COLO668 (cell line): ENCODE measurements around the gene CEP68.

Experiments used
- DNase-seq: peaks from one replicate; lab custom pipeline; 2025; ENCODE audit not compliant: unreplicated experiment; lab: John Stamatoyannopoulos, UW

The CEP68 gene

GRCh38 chr2:65075605-65076344 lies 19.6 kb downstream of the CEP68 start:
- no peak for DNase-seq

- DNase-seq: no peak
Observed at GRCh38 chr2:65076345-65076710, 20.1 kb downstream of the CEP68 start.

GRCh38 chr2:65077898-65078297 lies 21.7 kb downstream of the CEP68 start:
- DNase-seq: no peak

- no peak for DNase-seq
Observed at GRCh38 chr2:65079017-65079416, 22.8 kb downstream of the CEP68 start.

- no peak for DNase-seq
Observed at GRCh38 chr2:65081232-65081685, 25.0 kb downstream of the CEP68 start.

- no peak for DNase-seq
Observed at GRCh38 chr2:65085148-65085547, 28.9 kb downstream of the CEP68 start.

- no peak for DNase-seq
Observed at GRCh38 chr2:65092791-65093190, 36.6 kb downstream of the CEP68 start.

- DNase-seq: no peak
Observed at GRCh38 chr2:65093211-65093610, 37.0 kb downstream of the CEP68 start.

GRCh38 chr2:65096948-65097347 lies 40.7 kb downstream of the CEP68 start:
- no peak for DNase-seq

- DNase-seq: no peak
Observed at GRCh38 chr2:65097844-65098243, 41.6 kb downstream of the CEP68 start.

GRCh38 chr2:65098741-65099140 lies 42.5 kb downstream of the CEP68 start:
- no peak for DNase-seq

GRCh38 chr2:65101071-65101470 lies 44.9 kb downstream of the CEP68 start:
- DNase-seq: no peak

GRCh38 chr2:65103013-65103715 lies 46.9 kb downstream of the CEP68 start:
- no peak for DNase-seq

GRCh38 chr2:65107530-65107929 lies 51.3 kb downstream of the CEP68 start:
- DNase-seq: no peak

GRCh38 chr2:65108780-65109179 lies 52.6 kb downstream of the CEP68 start:
- DNase-seq: no peak

- DNase-seq: no peak
Observed at GRCh38 chr2:65112633-65113032, 56.4 kb downstream of the CEP68 start.

GRCh38 chr2:65113229-65113628 lies 57.0 kb downstream of the CEP68 start:
- no peak for DNase-seq

GRCh38 chr2:65113816-65114215 lies 57.6 kb downstream of the CEP68 start:
- no peak for DNase-seq

GRCh38 chr2:65114921-65115320 lies 58.7 kb downstream of the CEP68 start:
- DNase-seq: no peak

GRCh38 chr2:65116645-65117044 lies 60.4 kb downstream of the CEP68 start:
- no peak for DNase-seq

- no peak for DNase-seq
Observed at GRCh38 chr2:65120990-65121693, 64.9 kb downstream of the CEP68 start.

GRCh38 chr2:65122313-65122712 lies 66.1 kb downstream of the CEP68 start:
- DNase-seq: no peak
